ENCODE results near the gene DQX1. TPM values are rescaled to one million over a fixed set of nuclear protein-coding genes. Genes with fewer than 3 reads are reported as not detected.

Gene DQX1
- total RNA-seq, 1 donor from 2014 or later: not detected

DNA sequence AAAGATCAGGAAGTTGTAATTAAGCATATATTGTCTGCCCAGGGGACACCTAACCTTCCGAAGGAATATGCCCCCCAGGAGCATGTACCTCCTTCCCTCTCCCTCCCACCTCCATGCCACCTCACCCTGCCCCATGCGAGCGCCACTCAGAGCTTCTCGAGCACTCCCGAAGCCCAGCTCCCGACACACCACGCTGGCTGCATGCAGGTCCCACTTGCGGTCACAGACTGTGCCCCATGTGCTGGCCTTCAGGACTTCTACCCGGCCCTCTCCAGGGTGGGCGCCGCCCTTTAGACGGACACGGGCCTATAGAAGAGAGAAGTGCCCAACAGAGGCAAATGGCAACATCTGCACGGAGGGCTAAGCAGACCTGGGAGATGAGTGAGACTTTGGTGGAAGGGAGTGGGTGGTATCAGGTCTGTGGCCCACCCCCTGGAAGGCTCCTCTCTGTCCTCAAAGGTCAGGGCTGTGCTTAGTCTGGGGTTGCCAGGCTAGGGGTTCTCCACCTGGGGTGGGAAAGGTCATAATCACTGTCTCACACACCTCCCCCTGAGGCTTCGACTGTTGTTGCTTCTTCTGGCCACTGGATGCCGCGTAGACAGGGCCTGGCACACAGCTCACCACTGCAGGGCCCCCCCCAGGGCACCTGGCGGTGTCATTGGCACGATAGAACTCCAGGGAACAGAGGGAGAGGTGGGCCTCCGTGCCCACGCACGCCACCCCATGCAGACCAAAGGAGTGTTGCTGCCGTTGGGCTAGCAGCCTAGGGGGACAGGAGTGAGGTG, 10.3 kb upstream of the DQX1 start:
- Histone ChIP-seq H3K4me3 (ENCODE audit: low read depth, low read length) (no peak overlapping the region), H3K36me3 (ENCODE audit: control insufficient read depth, insufficient read depth, low read length) (no peaks in the 10 kb centered on the region), H3K27me3 (ENCODE audit: control insufficient read depth, insufficient read depth, low read length) (no peaks in the 10 kb centered on the region)
- no peak for DNase-seq (ENCODE audit: low read depth)
- TF ChIP-seq, protein P1, sequence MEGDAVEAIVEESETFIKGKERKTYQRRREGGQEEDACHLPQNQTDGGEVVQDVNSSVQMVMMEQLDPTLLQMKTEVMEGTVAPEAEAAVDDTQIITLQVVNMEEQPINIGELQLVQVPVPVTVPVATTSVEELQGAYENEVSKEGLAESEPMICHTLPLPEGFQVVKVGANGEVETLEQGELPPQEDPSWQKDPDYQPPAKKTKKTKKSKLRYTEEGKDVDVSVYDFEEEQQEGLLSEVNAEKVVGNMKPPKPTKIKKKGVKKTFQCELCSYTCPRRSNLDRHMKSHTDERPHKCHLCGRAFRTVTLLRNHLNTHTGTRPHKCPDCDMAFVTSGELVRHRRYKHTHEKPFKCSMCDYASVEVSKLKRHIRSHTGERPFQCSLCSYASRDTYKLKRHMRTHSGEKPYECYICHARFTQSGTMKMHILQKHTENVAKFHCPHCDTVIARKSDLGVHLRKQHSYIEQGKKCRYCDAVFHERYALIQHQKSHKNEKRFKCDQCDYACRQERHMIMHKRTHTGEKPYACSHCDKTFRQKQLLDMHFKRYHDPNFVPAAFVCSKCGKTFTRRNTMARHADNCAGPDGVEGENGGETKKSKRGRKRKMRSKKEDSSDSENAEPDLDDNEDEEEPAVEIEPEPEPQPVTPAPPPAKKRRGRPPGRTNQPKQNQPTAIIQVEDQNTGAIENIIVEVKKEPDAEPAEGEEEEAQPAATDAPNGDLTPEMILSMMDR (IDR thresholded peaks at IDR 0.05; ENCODE audit: insufficient read depth, low read length, poor library complexity, severe bottlenecking): no peak

DNA sequence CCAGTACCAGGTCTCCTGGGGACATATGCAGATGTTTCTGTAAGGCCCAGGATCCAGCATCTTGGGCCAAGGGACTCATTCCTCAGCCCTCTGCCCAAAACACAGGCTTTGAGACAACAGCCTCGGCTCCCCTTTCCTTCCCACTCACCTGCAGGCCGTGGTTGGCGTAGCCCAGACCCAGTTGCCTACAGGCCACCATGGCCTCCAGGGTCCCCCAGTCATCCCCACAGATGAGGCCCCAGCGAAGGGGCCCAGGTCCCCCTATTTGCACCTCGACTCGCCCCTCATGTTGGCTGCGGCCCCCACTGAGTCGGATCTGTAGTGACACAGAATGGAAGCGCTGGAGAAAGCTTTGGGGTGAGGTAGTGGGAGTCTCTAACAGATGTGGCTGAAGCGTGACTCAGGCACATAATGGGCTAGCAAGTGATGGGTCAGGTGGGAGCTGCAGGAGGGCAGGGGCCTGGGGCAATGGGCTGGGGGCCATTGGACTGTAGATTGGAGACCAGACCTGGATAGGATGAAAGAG, 9.5 kb upstream of the DQX1 start:
- no peaks in the 10 kb centered on the region for H3K36me3 ChIP-seq (ENCODE audit: control insufficient read depth, insufficient read depth, low read length)
- H3K27me3 ChIP-seq (ENCODE audit: control insufficient read depth, insufficient read depth, low read length): no peaks in the 10 kb centered on the region
- TF ChIP-seq, protein P1 (IDR thresholded peaks at IDR 0.05; ENCODE audit: insufficient read depth, low read length, poor library complexity, severe bottlenecking): no peak
- H3K4me3 ChIP-seq (ENCODE audit: low read depth, low read length): no peak overlapping the region
- no peak for DNase-seq (ENCODE audit: low read depth)

DNA sequence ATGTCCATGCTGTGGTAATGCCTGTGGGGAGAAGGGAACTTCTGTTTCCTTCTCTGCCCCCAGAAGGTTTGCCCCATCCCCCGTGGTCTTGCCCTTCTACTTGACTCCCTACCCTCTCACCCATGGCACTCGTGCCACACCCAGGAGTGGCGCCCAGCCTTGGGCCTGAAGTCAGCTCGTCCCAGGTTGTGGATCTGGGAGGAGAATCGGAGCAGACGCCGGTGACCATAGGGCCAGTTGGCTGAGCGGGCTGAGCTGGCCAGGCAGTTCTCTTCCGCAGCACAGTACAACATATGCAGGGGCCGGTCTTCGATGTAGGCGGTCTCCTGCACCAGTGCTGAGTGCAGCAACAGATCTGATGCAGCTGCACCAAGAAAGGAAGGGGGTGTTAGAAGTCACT, 8.4 kb upstream of the DQX1 start:
- DNase-seq (ENCODE audit: low read depth): no peak
- TF ChIP-seq, protein P1 (IDR thresholded peaks at IDR 0.05; ENCODE audit: insufficient read depth, low read length, poor library complexity, severe bottlenecking): no peak
- Histone ChIP-seq H3K27me3 (ENCODE audit: control insufficient read depth, insufficient read depth, low read length) (no peaks in the 10 kb centered on the region), H3K36me3 (ENCODE audit: control insufficient read depth, insufficient read depth, low read length) (no peaks in the 10 kb centered on the region), H3K4me3 (ENCODE audit: low read depth, low read length) (no peak overlapping the region)

- TF ChIP-seq, protein P1 (IDR thresholded peaks at IDR 0.05; ENCODE audit: insufficient read depth, low read length, poor library complexity, severe bottlenecking): no peak
- no peaks in the 10 kb centered on the region for H3K36me3 ChIP-seq (ENCODE audit: control insufficient read depth, insufficient read depth, low read length)
- no peak for DNase-seq (ENCODE audit: low read depth)
- H3K27me3 ChIP-seq (ENCODE audit: control insufficient read depth, insufficient read depth, low read length): no peaks in the 10 kb centered on the region
- H3K4me3 ChIP-seq (ENCODE audit: low read depth, low read length): no peak overlapping the region
Observed at GRCh38 chr2:74533464-74533863, 7.4 kb upstream of the DQX1 start.

- DNase-seq (ENCODE audit: low read depth): no peak
- TF ChIP-seq, protein P1 (IDR thresholded peaks at IDR 0.05; ENCODE audit: insufficient read depth, low read length, poor library complexity, severe bottlenecking): peak; percentile 29
- Histone ChIP-seq H3K27me3 (ENCODE audit: control insufficient read depth, insufficient read depth, low read length) (no peaks in the 10 kb centered on the region), H3K4me3 (ENCODE audit: low read depth, low read length) (no peak overlapping the region), H3K36me3 (ENCODE audit: control insufficient read depth, insufficient read depth, low read length) (no peaks in the 10 kb centered on the region)
Observed at GRCh38 chr2:74532222-74532621, 6.2 kb upstream of the DQX1 start.
